Gastrocnemius medialis (tissue), 4 donors: ENCODE data around the gene MGST2.

ENCODE experiments used
- CTCF ChIP-seq, 5 experiments: fragments of 450-650 bp in 3 of 5; fragments of 200-600 bp in 2 of 5; sonication (generic) in 2 of 5; IDR thresholded peaks in 4 of 5; conservative IDR thresholded peaks in 1 of 5; 1 replicate in 4 of 5; 2 replicates in 1 of 5; pipeline ENCODE4 v1.5.1; 2016 to 2019; ENCODE audit warnings: antibody characterized with exemption in 5 of 5, mild to moderate bottlenecking in 3 of 5, moderate library complexity in 3 of 5
- POLR2A ChIP-seq, 2 donors: fragments of 450-650 bp; IDR thresholded peaks; one replicate each; pipeline ENCODE4 v1.6.1; 2017; ENCODE audit warnings: antibody characterized with exemption in 2 of 2, mild to moderate bottlenecking in 2 of 2, moderate library complexity in 2 of 2

- TF ChIP-seq CTCF (IDR thresholded peaks at IDR 0.05 in 4 of 5, conservative IDR thresholded peaks at IDR 0.05 in 1 of 5) (no peak), POLR2A (IDR thresholded peaks at IDR 0.05) (no peak)
Measured at GRCh38 chr4:139738846-139739613, 73.4 kb downstream of the MGST2 start.
